Measurements from ENCODE around the gene EPB41L4B. TPM values are rescaled to one million over a fixed set of nuclear protein-coding genes. Genes with fewer than 3 reads are reported as not detected.
A peak's percentile ranks its signal among the peaks of the same experiment; 100 is the strongest.

The EPB41L4B gene
- total RNA-seq, 1 donor = not detected

DNA sequence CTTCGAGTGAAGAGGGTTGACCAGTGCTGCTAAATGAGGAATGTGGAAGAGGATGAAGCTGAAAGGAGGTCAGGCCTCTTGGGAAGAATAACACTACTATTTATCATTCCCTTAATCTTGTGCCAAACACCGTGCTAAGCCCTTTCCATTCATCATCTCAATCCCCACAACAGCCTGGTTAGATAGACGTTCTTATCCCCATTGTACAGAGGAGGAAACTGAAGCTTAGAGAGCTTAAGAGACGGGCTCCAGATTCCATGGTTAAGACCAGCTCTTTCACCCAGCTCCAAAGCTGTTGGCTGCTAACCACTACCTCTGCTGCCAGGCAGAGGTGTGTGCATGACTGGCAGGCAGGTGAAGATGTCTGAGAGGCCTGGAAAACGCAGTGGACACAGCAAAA, 868 bp upstream of the EPB41L4B start:
- no peak for DNase-seq (ENCODE audit: low read depth in 2 of 3, low spot score in 2 of 3)

DNA sequence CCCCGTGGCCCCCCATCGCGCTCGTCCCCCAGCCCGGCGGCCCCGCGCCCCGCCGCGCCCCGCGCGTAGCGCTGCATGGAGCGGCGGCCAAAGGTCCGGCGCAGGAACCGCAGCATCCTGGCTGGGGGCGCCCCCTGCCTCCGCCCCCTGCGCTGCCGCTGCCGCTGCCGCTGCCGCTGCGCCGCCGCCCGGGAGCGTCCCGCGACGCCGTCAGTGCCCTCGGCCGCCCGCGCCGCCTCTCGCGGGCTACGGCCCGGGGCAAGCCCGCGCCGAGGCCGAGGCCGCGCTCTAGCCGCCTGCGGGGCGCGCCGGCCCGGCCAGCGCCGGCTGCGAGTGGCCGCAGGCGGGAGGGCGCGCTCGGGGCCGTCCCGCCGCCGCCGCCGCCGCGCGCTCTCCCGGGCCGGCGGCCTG, 523 bp downstream of the EPB41L4B start:
- no peak for DNase-seq (ENCODE audit: low read depth in 2 of 3, low spot score in 2 of 3)

DNA sequence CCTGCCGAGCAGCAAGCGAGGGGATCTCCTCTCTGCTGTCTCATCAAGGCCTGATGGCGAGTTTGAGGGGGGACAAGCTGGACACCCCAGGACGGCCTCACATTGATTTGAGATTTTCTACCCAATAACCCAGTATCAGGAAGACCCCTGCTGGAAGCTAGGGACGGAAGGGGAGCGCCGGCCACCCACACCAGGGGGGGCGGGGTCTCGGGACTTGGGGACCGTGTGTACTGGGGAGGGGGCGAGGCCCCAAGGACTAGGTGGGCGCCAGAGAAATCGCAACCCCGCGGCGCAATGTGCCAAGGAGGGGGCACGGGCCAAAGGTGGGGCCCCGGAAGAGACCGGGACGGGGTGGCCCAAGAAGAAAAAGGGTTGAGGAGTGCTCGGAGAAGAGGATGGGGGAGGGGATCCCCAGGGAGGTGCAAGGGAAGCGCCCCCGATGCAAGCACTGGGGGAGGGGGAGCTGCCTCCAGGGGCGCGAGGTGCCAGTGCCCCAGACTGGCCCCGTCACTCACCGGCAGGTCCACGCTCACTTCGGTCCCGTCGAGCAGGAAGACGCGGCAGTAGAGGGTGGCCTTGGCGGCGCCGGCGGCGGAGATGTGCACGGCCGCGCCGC, 1.1 kb downstream of the EPB41L4B start:
- peak in 1 of 3 donors; percentile 21 for DNase-seq (ENCODE audit: low read depth in 2 of 3, low spot score in 2 of 3)

DNA sequence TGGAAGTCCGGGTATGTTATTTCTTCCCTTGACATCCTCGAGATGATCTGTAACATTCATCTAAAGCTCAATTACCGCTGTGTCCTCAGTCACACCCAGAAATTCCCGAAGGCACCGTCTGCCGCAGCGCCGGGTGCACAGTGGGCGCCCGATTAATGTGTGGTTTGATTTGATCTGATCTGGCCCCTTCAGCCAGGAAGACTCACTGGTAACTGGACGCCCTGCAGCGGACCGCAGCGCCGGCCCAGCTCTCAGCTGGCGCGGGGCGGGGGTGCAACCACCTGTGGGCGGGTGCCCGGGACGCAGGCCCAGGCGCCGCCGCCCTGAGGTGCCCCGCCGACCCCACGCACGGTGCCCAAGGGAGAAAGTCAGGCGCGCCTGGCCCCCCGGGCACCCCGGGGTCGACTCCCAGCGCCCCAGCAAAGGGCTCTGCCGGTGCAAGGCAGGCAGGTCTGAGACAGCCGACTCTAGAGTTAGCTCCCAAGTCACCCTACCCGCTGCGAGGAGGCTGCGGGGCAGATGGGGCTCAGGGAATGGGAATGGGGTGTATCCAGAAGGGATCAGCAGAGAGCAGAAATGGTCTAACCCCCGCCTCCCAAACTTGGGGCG, 1.7 kb downstream of the EPB41L4B start:
- no peak for DNase-seq (ENCODE audit: low read depth in 2 of 3, low spot score in 2 of 3)

DNA sequence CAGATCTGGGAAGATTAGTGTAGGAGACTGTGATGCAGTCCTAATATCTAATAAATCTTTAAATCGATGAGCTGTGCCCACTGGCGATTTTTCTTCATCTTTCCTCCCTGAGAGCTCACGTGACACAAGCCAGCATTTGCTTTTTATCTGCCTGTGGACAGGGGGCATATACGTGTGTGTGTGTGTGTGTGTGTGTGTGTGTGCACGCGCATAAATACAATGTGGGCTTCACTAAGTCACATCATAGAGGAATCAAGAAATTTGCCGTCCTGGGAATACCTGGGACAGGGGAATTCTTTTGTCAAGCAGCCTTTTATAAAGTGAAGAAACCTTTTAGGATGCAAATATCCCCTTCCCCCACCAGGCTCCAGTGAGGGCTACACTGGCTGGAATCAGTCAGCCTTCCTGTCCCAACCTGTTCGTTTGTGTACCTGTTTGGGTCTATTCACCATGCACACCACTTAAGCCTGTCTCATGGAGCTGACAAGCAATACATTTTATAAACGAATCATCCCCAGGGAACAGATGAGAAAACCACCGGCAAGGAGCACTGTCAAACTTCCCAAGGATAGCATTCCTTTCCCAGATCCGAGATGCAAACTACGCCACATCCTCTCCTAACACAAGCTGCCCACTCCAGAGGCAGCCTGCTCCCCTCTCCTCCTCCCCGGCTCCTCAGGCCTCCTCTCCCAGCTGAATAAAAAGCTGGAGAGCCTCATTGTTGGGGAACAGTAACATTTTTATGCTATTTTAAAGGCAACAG, 2.7 kb downstream of the EPB41L4B start:
- DNase-seq (ENCODE audit: low read depth in 2 of 3, low spot score in 2 of 3) = no peak

DNA sequence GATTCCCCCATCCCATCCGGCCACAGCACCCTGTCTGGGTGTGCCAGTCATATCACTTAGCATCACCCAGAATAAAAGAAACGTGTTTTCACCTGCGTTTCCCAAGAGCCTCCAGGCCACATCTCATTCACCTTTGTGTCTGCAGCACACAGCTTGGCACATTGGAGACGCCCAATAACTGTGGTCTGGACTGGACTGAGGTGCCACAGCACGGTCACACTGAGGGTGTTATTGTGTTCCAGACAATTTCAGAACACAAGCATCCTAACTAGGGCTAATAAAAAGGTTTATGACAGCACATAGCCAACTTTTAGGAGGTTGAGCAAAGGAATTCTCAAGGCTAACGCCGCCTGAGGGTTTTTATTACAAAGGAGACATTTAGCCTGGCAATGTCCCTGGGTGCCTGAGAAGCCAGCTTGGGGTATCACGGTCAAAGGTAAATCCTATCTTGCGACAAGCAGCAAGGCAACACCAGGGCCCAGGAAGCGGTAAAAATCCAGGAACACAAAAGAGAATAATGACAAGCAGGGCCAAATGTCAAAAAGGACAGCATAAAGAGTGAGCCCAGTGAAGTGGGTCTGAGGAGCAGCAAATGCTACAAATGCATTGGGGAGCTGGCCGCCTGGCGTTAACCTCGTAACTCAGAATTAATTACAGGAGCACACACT, 3.4 kb downstream of the EPB41L4B start:
- DNase-seq (ENCODE audit: low read depth in 2 of 3, low spot score in 2 of 3) = no peak

DNA sequence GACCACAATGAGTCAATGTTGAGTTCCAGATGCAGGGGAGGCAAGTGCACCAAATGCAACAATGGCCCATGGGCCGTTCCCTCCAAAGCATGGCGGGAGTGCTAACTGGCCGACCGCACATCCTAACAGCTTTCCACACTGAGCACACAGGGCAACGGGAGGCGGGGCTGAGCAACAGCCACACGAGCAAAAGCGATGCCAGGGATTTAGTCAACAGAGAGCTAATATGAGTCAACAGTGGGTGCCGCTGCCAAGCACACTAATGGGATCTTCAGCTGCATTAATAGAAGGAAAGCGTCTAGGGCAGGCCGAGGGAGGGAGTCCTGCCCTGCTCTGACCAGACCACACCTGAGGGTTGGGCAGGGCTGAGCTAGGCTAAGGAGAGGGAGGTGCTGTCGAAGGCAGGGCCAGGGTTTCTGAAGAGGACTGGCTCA, 4.6 kb downstream of the EPB41L4B start:
- no peak for DNase-seq (ENCODE audit: low read depth in 2 of 3, low spot score in 2 of 3)

DNA sequence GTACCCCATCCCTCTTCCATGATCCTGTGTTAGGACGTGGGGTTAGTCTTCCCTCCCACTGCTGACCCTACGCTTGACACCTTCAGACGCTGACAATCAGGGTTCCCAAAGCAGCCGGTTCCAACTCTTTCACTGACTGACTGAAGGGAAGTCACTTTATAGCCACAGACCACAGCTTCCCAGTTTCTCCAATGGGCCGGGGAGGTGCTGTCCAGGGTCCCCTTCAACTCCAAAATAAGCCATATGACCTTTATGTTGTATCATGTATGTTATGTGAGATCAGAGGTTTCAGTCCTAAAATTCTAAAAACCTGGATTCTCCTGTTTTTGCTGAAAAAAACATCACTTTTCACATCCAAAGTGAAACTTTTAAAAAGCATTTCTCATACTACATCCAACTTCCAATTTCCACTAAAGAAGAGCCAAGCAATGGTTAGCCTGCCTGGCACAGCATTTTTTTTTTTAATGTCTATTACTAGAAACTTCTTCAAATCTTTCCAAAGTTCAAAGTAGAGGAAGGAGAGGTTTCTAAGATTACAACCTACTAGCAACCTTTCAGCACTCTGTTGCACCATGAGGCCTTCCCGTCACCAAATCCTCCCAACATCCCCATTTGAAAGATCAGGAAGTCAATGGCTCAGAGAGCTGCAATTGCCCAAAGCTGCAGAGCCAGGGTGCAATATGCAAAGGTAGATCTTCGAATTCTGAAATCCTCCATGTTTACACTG, 5.2 kb downstream of the EPB41L4B start:
- peak in 1 of 3 donors; percentile 67 for DNase-seq (ENCODE audit: low read depth in 2 of 3, low spot score in 2 of 3)

DNA sequence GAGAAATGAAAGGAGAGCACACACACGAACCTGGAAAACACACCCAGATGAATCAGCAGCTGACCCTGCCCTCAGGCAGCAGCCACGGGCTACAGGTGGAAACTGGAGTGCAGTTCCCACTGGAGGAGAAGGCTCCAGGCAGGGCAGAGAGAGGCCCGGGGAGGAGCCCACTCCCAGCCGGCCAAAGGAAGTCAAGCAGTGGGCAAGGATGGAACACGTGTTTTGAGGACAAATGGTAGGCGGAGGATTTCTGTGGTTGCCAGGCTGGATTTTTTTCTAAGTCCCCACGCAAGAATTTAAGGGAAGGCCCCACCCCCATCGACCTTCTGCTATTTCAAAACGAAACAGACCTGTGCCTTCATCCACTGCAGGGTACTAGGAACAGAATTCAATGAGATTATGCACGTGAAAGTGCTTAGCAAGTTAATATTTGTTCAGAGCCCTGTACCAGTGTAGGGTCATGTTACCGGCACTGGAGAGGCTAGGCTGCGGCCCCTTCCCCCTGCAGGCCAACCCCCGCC, 6.8 kb downstream of the EPB41L4B start:
- no peak for DNase-seq (ENCODE audit: low read depth in 2 of 3, low spot score in 2 of 3)

DNA sequence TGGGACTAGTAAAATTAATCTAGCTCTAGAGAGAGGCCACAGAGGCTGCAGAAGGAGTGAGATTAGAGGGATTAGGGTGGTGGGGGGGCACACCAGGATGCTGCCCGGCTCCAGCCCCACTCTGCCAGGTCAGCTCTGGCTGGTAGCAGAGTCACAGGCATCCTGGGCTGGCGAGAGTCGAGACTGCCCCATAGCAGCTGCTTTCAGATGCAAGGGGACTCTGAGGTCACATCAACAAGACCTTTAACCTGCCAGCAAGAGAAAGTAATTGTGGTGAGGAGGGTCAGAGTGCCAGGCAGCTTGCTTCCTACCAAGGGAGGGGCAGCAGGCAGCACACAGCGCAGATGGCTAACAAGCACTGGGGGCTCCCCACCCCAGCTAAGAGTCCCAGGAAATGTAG, 7.5 kb downstream of the EPB41L4B start:
- no peak for DNase-seq (ENCODE audit: low read depth in 2 of 3, low spot score in 2 of 3)

DNA sequence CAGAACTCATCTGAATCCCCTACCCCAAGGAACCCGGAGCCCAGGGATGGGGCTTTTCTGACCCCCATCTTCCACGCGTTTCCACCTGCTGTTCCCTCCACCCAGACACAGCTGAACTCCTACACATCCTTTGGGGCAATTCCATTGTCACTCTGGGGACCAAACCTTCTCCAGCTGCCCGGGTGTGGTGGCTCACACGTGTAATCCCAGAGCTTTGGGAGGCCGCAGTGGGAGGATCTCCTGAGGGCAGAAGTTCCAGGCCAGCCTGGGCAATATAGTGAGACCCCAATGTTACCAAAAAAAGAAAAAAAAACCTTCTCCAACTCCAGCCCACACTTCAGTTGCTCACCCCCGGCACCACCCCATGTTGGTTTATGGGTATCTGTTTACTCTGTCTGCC, 8.1 kb downstream of the EPB41L4B start:
- no peak for DNase-seq (ENCODE audit: low read depth in 2 of 3, low spot score in 2 of 3)

DNA sequence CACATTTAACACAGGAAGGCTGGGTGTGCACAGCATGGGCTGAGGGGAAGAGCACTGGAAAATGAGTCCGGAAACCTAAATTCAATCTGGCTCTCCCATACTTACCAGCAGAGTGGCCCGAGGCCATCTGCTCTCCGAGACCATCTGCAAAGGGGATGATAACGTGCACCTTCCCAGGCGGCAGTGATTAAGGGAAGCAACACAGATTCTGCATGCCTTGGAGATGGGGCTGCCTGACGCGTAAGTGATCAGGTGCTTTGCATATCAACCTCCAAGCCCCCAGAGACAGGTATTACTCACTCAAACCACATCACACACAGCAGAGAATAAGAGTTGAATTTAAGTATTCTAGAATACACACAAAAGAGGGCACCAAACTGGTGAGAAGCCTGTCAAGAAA, 9.1 kb downstream of the EPB41L4B start:
- DNase-seq (ENCODE audit: low read depth in 2 of 3, low spot score in 2 of 3) = no peak

DNA sequence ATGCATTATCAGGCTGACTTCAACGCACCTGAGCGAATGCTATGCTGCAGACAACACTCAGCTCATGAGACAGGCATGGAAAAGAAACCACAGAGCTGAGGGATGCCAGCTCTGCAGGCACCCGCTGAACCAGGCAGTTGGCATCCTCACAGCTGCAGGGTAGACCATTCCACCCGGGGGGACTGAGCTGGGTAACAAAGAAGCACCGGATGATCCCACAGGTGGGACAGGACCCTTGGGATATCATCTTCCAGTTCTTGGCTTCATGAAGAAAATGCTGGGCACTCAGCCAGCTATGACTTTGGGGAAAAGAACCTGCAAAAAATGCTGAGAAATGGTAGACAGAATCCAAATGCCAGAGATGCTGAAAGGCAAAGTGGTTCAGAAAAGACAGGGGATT, 9.6 kb downstream of the EPB41L4B start:
- DNase-seq (ENCODE audit: low read depth in 2 of 3, low spot score in 2 of 3) = no peak

DNA sequence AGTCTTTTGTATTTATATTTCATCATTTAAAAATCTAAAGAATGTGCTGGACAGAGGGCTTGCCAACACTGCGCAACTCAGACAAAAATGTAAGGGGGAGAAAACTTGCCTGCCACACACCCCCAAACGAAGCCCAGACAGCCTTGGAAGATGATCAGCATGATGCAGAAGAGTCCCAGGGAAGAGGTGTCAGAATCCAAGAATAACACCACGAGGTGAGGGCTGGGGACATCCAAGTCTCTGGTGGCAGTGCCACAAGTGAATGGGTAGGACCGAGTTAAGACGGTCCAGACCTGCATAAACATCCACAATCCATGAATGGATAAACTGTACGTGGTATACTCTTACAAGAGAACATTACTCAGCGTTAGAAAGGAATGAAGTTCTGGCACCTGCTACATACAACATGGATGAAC, 10.4 kb downstream of the EPB41L4B start:
- DNase-seq (ENCODE audit: low read depth in 2 of 3, low spot score in 2 of 3) = no peak

DNA sequence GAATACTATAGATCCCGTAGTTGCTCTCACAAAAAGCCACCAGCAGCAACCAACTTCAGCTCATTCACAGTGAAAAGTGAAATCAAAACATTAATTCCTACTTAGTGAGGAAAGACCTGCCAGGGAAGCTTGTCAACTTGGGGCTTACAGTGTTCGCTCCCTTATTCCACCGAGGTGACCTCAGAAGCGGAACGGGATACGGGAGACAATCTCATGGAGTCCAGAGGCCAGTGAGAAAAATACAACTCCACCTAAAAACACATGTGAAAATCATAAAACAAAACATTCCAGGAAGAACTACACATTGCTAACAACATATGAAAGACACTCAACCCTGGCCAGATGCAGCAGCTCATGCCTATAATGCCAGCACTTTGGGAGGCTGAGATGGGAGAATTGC, 11.6 kb downstream of the EPB41L4B start:
- DNase-seq (ENCODE audit: low read depth in 2 of 3, low spot score in 2 of 3) = no peak

DNA sequence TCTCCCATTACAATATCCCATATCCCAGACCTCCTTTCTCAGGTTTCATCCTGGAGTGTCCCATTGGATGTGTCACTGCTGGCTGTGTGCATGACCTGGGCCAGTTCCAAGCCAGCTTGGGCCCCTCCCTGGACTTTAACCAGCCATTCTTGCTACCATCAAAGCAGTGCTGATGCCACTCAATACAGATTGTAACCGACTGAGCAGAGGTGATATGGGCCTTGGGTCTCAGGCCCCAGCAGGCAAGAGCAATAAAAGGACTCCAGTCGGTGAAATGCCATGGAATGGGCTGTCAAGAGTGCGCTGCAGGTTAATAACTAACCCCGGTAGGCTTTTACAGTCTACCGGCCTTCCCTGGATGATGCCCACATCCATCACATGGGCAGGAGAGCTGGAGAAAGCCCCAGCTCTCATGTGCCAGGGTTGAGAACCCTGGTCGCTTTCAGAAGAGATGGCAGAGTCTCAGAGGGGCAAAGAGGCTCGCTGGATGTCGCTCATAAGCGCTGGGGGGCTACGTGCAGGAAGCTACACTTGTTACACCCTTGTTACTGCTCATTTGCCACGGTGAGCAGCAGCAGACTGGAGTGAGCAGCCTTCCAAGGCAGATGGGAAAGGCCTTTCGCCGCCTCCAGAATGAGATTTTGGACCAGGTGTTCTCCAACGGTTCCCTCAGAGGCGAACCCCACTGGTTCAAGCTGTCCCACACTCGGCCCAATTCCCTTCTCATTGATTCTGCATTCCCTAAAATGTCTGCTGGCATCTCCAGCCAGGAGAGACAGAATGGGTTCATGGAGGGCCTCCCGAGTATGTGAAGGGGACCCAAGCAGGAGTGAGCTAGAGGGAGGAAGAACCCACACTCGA, 13.2 kb downstream of the EPB41L4B start:
- DNase-seq (ENCODE audit: low read depth in 2 of 3, low spot score in 2 of 3) = no peak

DNA sequence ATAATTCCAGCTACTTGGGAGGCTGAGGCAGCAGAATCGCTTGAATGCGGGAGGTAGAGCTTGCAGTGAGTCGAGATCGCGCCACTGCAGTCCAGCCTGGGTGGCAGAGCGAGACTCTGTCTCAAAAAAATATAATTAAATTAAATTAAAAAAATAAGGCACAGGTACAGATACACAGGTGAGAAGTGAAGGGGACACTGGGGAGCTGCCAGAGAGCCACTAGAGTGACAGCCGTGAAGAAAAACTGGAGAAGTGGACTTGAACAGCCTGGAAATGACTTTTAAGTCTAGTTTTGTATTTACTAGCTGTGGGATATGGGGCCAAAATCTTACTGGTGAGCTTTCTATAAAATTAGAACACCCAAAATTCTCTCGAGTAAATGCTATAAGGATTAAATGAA, 15.1 kb downstream of the EPB41L4B start:
- DNase-seq (ENCODE audit: low read depth in 2 of 3, low spot score in 2 of 3) = no peak

DNA sequence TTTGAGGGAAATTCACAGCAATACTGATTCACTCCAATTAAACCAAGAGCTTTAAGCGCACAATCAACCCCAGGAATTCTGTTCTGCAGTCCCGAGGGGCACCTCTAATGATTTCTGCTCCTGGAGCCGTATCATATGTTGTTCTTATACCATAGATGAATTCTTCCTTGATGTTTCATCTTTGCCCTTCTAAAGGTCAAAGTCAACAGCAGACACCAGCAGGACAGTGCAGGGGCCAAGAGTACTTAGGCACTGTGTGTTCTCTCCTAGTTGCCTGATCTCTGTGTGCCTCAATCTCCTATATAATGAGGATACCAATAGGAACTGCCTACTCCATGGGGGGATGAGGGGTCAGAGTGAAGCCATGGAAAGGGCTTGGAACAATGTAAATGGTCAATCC, 16.5 kb downstream of the EPB41L4B start:
- DNase-seq (ENCODE audit: low read depth in 2 of 3, low spot score in 2 of 3) = no peak

DNA sequence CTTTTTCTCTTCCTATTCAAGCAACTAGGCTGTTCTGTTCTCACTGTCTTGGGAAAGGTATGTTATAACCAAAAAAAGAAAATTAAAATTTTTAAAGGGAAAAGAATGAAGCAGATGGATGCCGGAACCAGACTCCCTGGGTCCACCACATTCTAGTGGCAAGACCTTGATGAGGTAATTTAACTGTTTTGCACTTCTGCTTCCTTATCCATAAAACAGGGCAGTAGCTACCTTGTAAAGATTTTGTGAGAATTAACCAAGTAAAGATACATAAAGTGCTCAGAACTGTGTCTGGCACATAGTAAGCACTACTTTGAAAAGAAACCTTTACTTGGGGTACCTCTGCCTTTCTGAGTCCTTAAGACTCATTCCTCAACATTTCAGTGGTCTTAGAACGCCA, 17.0 kb downstream of the EPB41L4B start:
- no peak for DNase-seq (ENCODE audit: low read depth in 2 of 3, low spot score in 2 of 3)

DNA sequence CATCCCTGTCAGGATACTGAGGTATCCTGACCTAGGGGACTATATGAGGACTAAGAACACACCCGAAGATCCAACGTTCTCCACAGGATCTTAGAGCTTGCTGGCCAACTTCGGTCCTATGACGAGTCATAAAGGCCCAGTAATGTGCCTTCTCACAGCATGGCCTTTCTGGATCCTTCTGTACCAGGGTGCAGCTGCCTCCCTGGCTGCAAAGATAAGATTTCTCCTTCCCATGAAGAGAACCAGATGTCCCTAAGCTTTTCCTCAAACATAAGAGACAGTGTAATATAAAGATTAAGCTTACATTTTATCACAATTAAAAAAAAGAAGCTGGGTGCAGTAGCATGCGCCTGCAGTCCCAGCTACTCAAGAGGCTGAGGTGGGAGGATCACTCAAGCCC, 18.3 kb downstream of the EPB41L4B start:
- no peak for DNase-seq (ENCODE audit: low read depth in 2 of 3, low spot score in 2 of 3)

Measured in hematopoietic multipotent progenitor cell (in vitro differentiated cells).